Endothelial cell of umbilical vein (primary cell): ENCODE data around the gene TFAP2E. TPM values are rescaled to one million over a fixed set of nuclear protein-coding genes. Genes with fewer than 3 reads are reported as not detected.

Experiments
- BruUV-seq: library from RNA; stranded (reverse); fragments of 400-500 nt; replicated peaks from 2 replicates; lab custom pipeline; 2021; lab: Mats Ljungman, UMichigan
- CTCF ChIA-PET: fragments of 300-600, 350-600 bp; sonication (Branson Sonifier 250); formaldehyde crosslinking; loops from one replicate; lab custom pipeline; 2021; ENCODE audit warnings: antibody characterized with exemption, inconsistent platforms; lab: Charles Lee
- POLR2A ChIA-PET: fragments of 300-600, 350-600 bp; sonication (Branson Sonifier 250); formaldehyde crosslinking; loops from one replicate; lab custom pipeline; 2021; ENCODE audit warnings: antibody characterized with exemption, inconsistent platforms; lab: Charles Lee
- DNase-seq: peaks from one replicate; pipeline ENCODE4 v3.0.0-alpha.2; 2011; ENCODE audit warnings: low read depth, low spot score
- FAIRE-seq: peaks from 2 replicates; lab custom pipeline; 2011; peaks lifted over from hg19 to GRCh38; lab: Jason Lieb, UNC
- H2AFZ ChIP-seq: 2 replicates; pipeline ENCODE4 v1.6.0; 2012; ENCODE audit warnings: low read depth, low read length, control low read depth, inconsistent platforms
- H3K27ac ChIP-seq: 2 replicates; pipeline ENCODE4 v1.5.1; 2011; ENCODE audit warnings: low read depth, mild to moderate bottlenecking, control low read depth, low read length, moderate library complexity; ENCODE audit not compliant: insufficient read depth
- H3K27me3 ChIP-seq, 2 experiments: 2 replicates each; pipeline versions ENCODE4 v1.6.0 to v1.6.1; 2011; ENCODE audit warnings: low read length in 2 of 2, mixed read lengths in 1 of 2; ENCODE audit not compliant: control insufficient read depth in 2 of 2, insufficient read depth in 2 of 2
- H3K36me3 ChIP-seq, 2 experiments: 2 replicates in 1 of 2; 3 replicates in 1 of 2; pipeline ENCODE4 v1.5.1; 2011; ENCODE audit warnings: low read length in 2 of 2, mild to moderate bottlenecking in 1 of 2, moderate library complexity in 1 of 2; ENCODE audit not compliant: control insufficient read depth in 2 of 2, insufficient read depth in 2 of 2; ENCODE audit errors: extremely low read depth in 1 of 2
- H3K4me1 ChIP-seq: 3 replicates; pipeline ENCODE4 v1.5.1; 2011; ENCODE audit warnings: mild to moderate bottlenecking, low read length; ENCODE audit not compliant: control insufficient read depth, insufficient read depth; ENCODE audit errors: extremely low read depth
- H3K4me2 ChIP-seq: 2 replicates; pipeline ENCODE4 v1.6.1; 2011; ENCODE audit warnings: low read length, control low read depth, mixed read lengths; ENCODE audit not compliant: insufficient read depth
- H3K4me3 ChIP-seq, 3 experiments: fragments of 200-600 bp in 1 of 3; sonication (generic), shearing (Covaris generic) in 1 of 3; replicated peaks in 1 of 3; 2 replicates each; pipeline ENCODE4 v1.5.1; 2011 to 2016; ENCODE audit warnings: control low read depth in 3 of 3, low read length in 3 of 3, mild to moderate bottlenecking in 2 of 3, inconsistent platforms in 1 of 3, low read depth in 1 of 3, moderate library complexity in 1 of 3; ENCODE audit not compliant: insufficient read depth in 1 of 3
- H3K79me2 ChIP-seq: 2 replicates; pipeline ENCODE4 v1.6.0; 2012; ENCODE audit warnings: low read length, inconsistent platforms; ENCODE audit not compliant: control insufficient read depth, insufficient read depth
- H3K9ac ChIP-seq: replicated peaks from 2 replicates; pipeline ENCODE3; 2011; ENCODE audit warnings: low read length, control low read depth; ENCODE audit not compliant: insufficient read depth; ENCODE audit errors: extremely low read depth
- H3K9me1 ChIP-seq: replicated peaks from 3 replicates; pipeline ENCODE4 v1.6.0; 2011; ENCODE audit warnings: mild to moderate bottlenecking, low read length; ENCODE audit not compliant: control insufficient read depth, insufficient read depth; ENCODE audit errors: extremely low read depth
- H3K9me3 ChIP-seq: replicated peaks from 2 replicates; pipeline ENCODE4 v1.5.1; 2012; ENCODE audit warnings: low read length, inconsistent platforms; ENCODE audit not compliant: control insufficient read depth, insufficient read depth
- H4K20me1 ChIP-seq: replicated peaks from 2 replicates; pipeline ENCODE3; 2011; ENCODE audit warnings: mild to moderate bottlenecking, low read length; ENCODE audit not compliant: control insufficient read depth, insufficient read depth; ENCODE audit errors: extremely low read depth
- CTCF ChIP-seq, 2 donors: IDR thresholded peaks; 1 replicate in 1 of 2; 2 replicates in 1 of 2; pipeline ENCODE4 v1.5.1; 2011; ENCODE audit warnings: low read length in 2 of 2, mild to moderate bottlenecking in 2 of 2, moderate library complexity in 2 of 2, control low read depth in 1 of 2, inconsistent platforms in 1 of 2, low read depth in 1 of 2; ENCODE audit not compliant: insufficient read depth in 1 of 2; ENCODE audit errors: extremely low read depth in 1 of 2
- EZH2 ChIP-seq: IDR thresholded peaks from 2 replicates; pipeline ENCODE4 v1.6.1; 2012; ENCODE audit warnings: borderline replicate concordance, low read depth, mild to moderate bottlenecking, moderate library complexity, low read length, inconsistent platforms; ENCODE audit not compliant: severe bottlenecking
- FOS ChIP-seq: IDR thresholded peaks from 2 replicates; pipeline ENCODE4 v1.6.1; 2011; ENCODE audit warnings: mild to moderate bottlenecking, low read length, moderate library complexity, borderline replicate concordance; ENCODE audit not compliant: insufficient read depth
- GATA2 ChIP-seq: IDR thresholded peaks from 2 replicates; pipeline ENCODE4 v1.7.0; 2011; ENCODE audit warnings: low read depth, mild to moderate bottlenecking, moderate library complexity, mixed read lengths, low read length; ENCODE audit not compliant: insufficient read length, insufficient read depth
- JUN ChIP-seq: IDR thresholded peaks from 2 replicates; pipeline ENCODE4 v1.6.1; 2011; ENCODE audit warnings: borderline replicate concordance, low read depth; ENCODE audit not compliant: insufficient read length, insufficient read depth
- MYC ChIP-seq: IDR thresholded peaks from one replicate; pipeline ENCODE4 v1.6.1; 2011; ENCODE audit warnings: mild to moderate bottlenecking, low read depth, low read length
- POLR2A ChIP-seq: IDR thresholded peaks from 2 replicates; pipeline ENCODE4 v1.6.1; 2012; ENCODE audit warnings: low read depth, mild to moderate bottlenecking, control low read depth, low read length
- POLR2AphosphoS5 ChIP-seq: IDR thresholded peaks from 2 replicates; pipeline ENCODE4 v1.6.1; 2012; ENCODE audit warnings: low read depth, mild to moderate bottlenecking, control low read depth, low read length, moderate library complexity; ENCODE audit not compliant: insufficient read depth
- dilution Hi-C: fragments of 300-500 bp; cut with MboI; formaldehyde crosslinking; loops from one replicate; pipeline ENCODE4 v1.15.0; 2019; ENCODE audit warnings: low sequenced_read_pairs; ENCODE audit not compliant: extremely low pct_ligation_motif_present
- intact Hi-C: fragments of 100-400 bp; cut with micrococcal nuclease; formaldehyde crosslinking; loops from one replicate; pipeline ENCODE4 v1.10.0; 2022
- polyA plus RNA-seq, 4 experiments: library from polyadenylated mRNA; depleted of rRNA in 3 of 4; stranded (reverse) in 3 of 4; unstranded in 1 of 4; fragments of >200 nt; gene quantifications; 2 replicates each; pipeline versions ENCODE4 v1.2.1 to v1.2.3, GENCODE V29; 2011 to 2012; ENCODE audit warnings: missing spikeins in 1 of 4
- total RNA-seq: library from RNA; stranded (reverse); gene quantifications from 2 replicates; pipeline ENCODE4 v1.2.3, GENCODE V29; 2021
- TF ChIP-seq, protein P1 (sequence below): IDR thresholded peaks from 2 replicates; pipeline ENCODE4 v1.6.1; 2011; ENCODE audit not compliant: insufficient read depth, insufficient read length

TFAP2E gene
- total and polyA plus RNA-seq, 2 donors (not counting 3 experiments of a cell fraction or from before 2014, with no cell fraction given), result 0.06 TPM; not detected in 1

- no peak for TF ChIP-seq GATA2
- TF ChIP-seq, protein P1, sequence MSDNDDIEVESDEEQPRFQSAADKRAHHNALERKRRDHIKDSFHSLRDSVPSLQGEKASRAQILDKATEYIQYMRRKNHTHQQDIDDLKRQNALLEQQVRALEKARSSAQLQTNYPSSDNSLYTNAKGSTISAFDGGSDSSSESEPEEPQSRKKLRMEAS, result no peak
- TF ChIP-seq POLR2AphosphoS5, result no peak
- TF ChIP-seq EZH2, result no peak
- TF ChIP-seq CTCF (IDR thresholded peaks at IDR 0.05; ENCODE audit: extremely low read depth in 1 of 2, insufficient read depth in 1 of 2, low read depth in 1 of 2, low read length in 2 of 2), result no peak
- TF ChIP-seq FOS, result no peak
- TF ChIP-seq MYC, result no peak
- no peak for TF ChIP-seq JUN
- no peak for TF ChIP-seq POLR2A
- FAIRE-seq, result no peak
- no peaks in the 10 kb centered on the region for H3K36me3 ChIP-seq
- CTCF ChIA-PET, result interaction anchor here (0.7 to 1.2 kb wide), 2 partner anchors 9 to 73 kb away, joined by 5 read pairs; no protein-coding TSS in a partner anchor
- dilution Hi-C loops, result loop anchor here (25.0 kb wide), 1 partner anchor 95 kb away; no protein-coding TSS in a partner anchor
- H3K9ac ChIP-seq, result peak overlapping the region; percentile 96
- H3K4me1 ChIP-seq, result peaks cover 16% of the 10 kb centered on the region
- POLR2A ChIA-PET, result interaction anchor here (0.7 kb wide), 1 partner anchor 46 kb away, joined by 3 read pairs; no protein-coding TSS in a partner anchor
- H3K9me1 ChIP-seq, result no peaks in the 10 kb centered on the region
- H3K4me2 ChIP-seq, result peak overlapping the region; percentile 63
- peaks cover 36% of the 10 kb centered on the region for H3K79me2 ChIP-seq
- H4K20me1 ChIP-seq, result no peaks in the 10 kb centered on the region
- BruUV-seq, result no TSS peak
- intact Hi-C loops, result no loop called here
- peak overlapping the region; percentile 64 to 100 (median 80) for H3K4me3 ChIP-seq
- no peaks in the 10 kb centered on the region for H3K9me3 ChIP-seq
- peak; percentile 6 for DNase-seq
- no peak overlapping the region for H3K27ac ChIP-seq
- H3K27me3 ChIP-seq, result peaks cover 16 to 23% of the 10 kb centered on the region in 2 experiments
- peak overlapping the region; percentile 64 for H2AFZ ChIP-seq
These were observed 69.4 kb downstream of the TFAP2E start for GRCh38 chr1:35642471-35642955.
